Lower lobe of right lung (tissue), 2 donors: ENCODE measurements around the gene CORO7. TPM values are rescaled to one million over a fixed set of nuclear protein-coding genes. Genes with fewer than 3 reads are reported as not detected.

Source experiments
- ATAC-seq, 2 donors: fragments of 200-7000 bp; cut with Tn5 transposase; one replicate each; pipeline ENCODE4 v1.9.1; 2020 to 2022; ENCODE audit warnings: mild to moderate bottlenecking in 2 of 2, moderate library complexity in 2 of 2
- DNase-seq: peaks from one replicate; pipeline ENCODE4 v3.0.0-alpha.2; 2020
- H3K27ac ChIP-seq: fragments of 200-600 bp; one replicate; pipeline ENCODE4 v1.8.0; 2022
- H3K27me3 ChIP-seq: fragments of 200-600 bp; one replicate; pipeline ENCODE4 v1.8.0; 2022; ENCODE audit warnings: low read depth
- H3K36me3 ChIP-seq: fragments of 200-600 bp; one replicate; pipeline ENCODE4 v1.8.0; 2022; ENCODE audit warnings: mild to moderate bottlenecking
- H3K4me1 ChIP-seq: fragments of 200-600 bp; one replicate; pipeline ENCODE4 v1.8.0; 2022
- H3K4me3 ChIP-seq: fragments of 200-600 bp; one replicate; pipeline ENCODE4 v1.8.0; 2022; ENCODE audit warnings: mild to moderate bottlenecking
- H3K9me3 ChIP-seq: fragments of 200-600 bp; one replicate; pipeline ENCODE4 v1.8.0; 2022
- CTCF ChIP-seq: fragments of 200-600 bp; IDR thresholded peaks from one replicate; pipeline ENCODE4 v1.8.0; 2022; ENCODE audit warnings: antibody characterized with exemption, mild to moderate bottlenecking
- intact Hi-C: fragments of 100-400 bp; cut with DNase I; formaldehyde crosslinking; loops from one replicate; pipeline ENCODE4 v1.11.0; 2022
- total RNA-seq: library from RNA; stranded (reverse); fragmentation: NEBNext Ultra II Directional; extraction: Animal tissue kit (Norgen Biotek cat#: 25700); gene quantifications from one replicate; pipeline ENCODE4 v1.2.1, GENCODE V29; 2021
- donor health status: DM: no; HTN: yes; CAD: no; lungs with severe emphysema.

CORO7 gene
- total RNA-seq, 1 donor from 2014 or later: 58.5 TPM

GRCh38 chr16:4383591-4384444 lies 32.6 kb downstream of the CORO7 start:
- DNase-seq (no peak), ATAC-seq (no peak)
- peak overlapping the region; percentile 21 for H3K27ac ChIP-seq
- H3K4me3 ChIP-seq: no peak overlapping the region
- no peaks in the 10 kb centered on the region for H3K27me3 ChIP-seq
- intact Hi-C loops: no loop called here
- H3K4me1 ChIP-seq: peaks cover 35% of the 10 kb centered on the region
- H3K9me3 ChIP-seq: no peaks in the 10 kb centered on the region
- no peak for TF ChIP-seq CTCF
- peaks cover 83% of the 10 kb centered on the region for H3K36me3 ChIP-seq

- Histone ChIP-seq H3K4me3 (no peak overlapping the region), H3K9me3 (no peaks in the 10 kb centered on the region), H3K27me3 (no peaks in the 10 kb centered on the region), H3K27ac (no peak overlapping the region), H3K4me1 (peaks cover 39% of the 10 kb centered on the region), H3K36me3 (peaks cover 78% of the 10 kb centered on the region)
- DNase-seq (no peak), ATAC-seq (no peak)
- intact Hi-C loops: no loop called here
- no peak for TF ChIP-seq CTCF
Measured at GRCh38 chr16:4382795-4383357, 33.5 kb downstream of the CORO7 start.

- intact Hi-C loops: no loop called here
- Histone ChIP-seq H3K4me3 (no peak overlapping the region), H3K27ac (no peak overlapping the region), H3K4me1 (peaks cover 45% of the 10 kb centered on the region), H3K36me3 (peaks cover 75% of the 10 kb centered on the region), H3K27me3 (no peaks in the 10 kb centered on the region), H3K9me3 (no peaks in the 10 kb centered on the region)
- no peak for DNase-seq
- no peak for TF ChIP-seq CTCF
- no peak for ATAC-seq
Measured at GRCh38 chr16:4381935-4382794, 34.2 kb downstream of the CORO7 start.

GRCh38 chr16:4381072-4381934 lies 35.1 kb downstream of the CORO7 start:
- no peak for DNase-seq
- intact Hi-C loops: no loop called here
- no peak for TF ChIP-seq CTCF
- no peaks in the 10 kb centered on the region for H3K27me3 ChIP-seq
- H3K36me3 ChIP-seq: peaks cover 67% of the 10 kb centered on the region
- H3K9me3 ChIP-seq: no peaks in the 10 kb centered on the region
- no peak overlapping the region for H3K27ac ChIP-seq
- peaks cover 45% of the 10 kb centered on the region for H3K4me1 ChIP-seq
- H3K4me3 ChIP-seq: no peak overlapping the region
- no peak for ATAC-seq
